GM03348 (cell line): ENCODE data around the gene MORC2.

Experiments used
- DNase-seq: peaks from one replicate; pipeline ENCODE4 v3.0.0; 2012; ENCODE audit warnings: low spot score

MORC2 gene

DNA sequence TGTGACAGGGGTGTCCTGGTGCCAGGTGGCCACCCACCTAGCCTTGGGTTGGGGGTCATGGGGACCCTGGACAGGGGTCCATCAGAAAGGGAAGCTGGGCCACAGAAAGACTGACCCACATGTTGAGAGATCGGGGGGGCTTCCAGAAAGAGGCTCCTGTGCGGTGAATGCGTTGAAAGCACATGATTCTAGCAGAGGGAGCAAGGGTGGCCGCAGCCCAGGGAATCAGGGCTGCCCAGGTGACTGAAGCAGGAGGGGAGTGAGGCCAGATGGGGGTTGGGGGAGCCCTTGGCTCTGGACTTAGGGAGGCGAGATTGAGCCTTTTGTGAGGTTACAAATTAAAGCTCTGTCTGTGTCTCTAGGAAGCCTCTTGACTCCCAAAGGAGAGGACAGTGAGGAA is 80.7 kb downstream of the MORC2 start:
- no peak for DNase-seq

DNA sequence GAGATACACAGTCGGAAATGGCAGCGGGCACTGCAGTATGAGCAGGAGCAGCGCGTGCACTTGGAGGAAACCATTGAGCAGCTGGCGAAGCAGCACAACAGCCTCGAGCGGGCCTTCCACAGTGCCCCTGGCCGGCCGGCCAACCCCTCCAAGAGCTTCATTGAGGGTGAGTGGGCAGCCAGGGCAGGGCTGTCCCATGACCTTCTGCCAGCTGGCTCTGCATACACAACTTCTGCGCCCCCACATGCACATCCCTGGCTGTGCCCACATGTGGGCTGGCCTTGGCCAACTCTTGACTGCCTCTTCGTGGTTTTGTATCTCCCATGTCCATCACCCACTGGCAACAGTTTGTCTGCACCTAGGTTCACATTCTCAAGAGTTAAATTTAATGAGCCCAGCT is 81.1 kb downstream of the MORC2 start:
- DNase-seq: no peak

DNA sequence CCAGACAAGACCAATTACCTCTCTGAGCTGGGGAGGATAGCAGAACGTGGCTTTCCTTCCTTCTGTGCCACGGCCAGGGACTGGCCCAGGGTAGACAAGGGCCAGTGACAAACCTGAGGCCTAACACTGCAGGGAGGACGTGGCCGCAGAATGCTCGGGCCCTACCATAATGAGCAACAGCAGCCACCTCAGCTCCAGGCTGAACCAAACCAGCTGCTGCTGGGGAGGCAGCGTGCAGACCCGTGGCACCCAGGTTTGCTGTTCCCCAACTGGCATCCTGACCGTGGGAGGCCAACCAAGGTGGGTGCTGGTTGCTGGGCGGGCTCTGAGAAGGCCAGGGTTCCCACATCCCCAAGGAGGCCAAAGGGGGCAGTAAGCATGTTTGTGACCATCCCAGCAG is 83.0 kb downstream of the MORC2 start:
- DNase-seq: no peak

DNA sequence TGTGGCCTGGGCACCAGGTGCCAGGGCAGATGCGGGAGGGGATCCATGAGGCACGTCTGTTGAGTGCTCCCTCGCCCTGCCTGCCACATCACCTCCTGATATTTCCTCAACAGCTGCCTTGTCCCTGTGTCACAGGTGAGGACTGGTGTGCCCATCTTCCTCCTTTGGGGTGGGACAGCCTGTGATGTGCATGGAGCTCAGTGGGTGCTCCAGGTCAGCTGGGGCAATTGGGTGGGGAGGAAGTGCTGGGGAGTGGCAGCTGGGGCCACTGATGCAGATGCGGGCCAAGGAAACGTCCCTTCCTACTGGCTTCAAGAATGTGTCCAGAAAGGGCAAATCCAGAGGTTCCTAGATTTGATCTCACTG is 83.6 kb downstream of the MORC2 start:
- no peak for DNase-seq

DNA sequence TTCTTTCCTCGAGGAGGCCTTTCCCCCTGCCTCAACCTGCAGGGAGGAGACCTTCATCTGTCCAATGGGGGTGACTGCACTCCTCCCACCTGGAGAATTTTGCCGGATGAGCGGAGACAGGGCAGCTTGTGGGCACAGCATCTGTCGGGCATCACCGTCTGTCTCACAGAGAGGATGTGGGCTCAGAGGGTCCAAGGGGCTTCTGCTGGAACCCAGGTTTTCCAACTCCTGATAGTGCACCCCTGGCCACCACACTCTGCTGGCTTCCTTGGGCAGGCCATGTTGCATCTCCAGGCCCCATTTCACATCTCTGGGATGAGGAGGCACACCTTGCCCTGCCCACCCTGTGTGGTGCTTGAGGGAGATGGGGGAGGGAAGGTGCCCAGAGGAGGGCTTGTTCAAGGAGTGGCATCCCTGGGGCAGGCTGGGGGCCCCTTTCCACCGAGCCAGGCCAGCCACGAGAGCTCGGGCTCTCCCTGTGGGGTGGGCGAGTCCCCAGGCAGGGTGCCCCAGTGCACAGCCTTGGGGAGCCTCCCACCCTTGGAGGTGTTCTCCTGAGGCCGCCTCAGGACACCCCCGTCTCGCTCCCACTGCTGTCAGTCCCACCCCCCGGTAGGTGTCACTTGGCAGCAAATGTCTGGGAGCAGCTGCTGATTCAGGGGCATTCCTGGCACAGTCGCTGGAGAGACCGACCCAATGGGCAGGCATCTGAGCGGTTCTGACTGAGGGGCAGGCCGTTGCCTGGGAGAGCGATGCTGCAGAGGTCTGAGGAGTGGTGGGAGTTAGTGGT is 84.2 kb downstream of the MORC2 start:
- no peak for DNase-seq

DNA sequence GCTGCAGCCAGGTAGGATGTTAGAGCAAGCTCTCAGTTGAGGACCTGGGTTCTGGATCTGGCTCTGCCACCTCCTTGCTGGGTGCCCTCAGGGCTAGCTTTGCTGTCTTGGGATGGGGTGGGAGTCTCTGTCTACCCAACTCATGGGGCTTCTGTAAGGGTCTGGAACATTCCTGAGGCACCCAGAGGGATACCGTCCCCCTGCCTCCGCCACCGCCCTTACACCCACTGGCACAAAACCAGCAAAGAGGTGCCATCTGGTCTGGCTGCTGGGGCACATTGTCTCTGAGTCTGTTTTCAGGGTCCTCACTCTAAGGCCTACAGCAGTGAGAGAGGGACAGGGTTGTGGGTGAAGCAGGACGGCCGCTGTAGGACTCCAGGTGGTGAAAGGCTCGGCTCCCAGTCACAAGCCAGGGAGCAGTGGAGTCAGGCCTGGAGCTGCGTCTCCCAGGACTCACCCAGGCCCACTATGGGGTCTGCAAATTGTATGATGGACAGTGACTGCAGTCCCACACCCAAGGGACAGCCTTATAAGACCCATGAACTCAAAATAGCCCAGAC is 84.9 kb downstream of the MORC2 start:
- no peak for DNase-seq

DNA sequence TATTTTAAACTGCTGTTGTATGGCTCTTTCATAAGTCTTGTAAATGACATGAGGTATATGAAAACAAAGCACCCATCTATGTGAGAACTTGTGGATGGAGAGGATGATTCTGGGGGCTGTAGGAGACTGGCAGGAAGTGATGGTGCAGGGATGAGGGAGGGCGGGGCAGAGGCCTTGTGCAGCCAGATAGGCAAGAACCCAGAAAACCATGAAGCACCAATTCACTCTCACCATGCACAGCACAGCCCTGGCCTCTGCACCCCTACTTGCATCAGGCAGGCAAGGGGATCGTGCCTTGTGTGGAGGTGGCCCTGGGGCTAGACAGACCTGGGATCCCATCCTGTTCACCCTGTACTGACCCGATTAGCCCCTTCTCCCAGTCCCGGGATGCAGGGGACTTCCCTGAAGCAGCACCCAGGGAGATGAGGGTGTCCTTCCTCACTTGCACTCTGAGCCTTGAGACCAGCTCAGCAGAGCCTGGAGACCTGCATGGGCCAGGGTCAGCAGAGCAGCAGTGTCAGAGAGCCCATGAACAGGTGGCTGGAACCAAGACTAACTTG is 85.5 kb downstream of the MORC2 start:
- no peak for DNase-seq

DNA sequence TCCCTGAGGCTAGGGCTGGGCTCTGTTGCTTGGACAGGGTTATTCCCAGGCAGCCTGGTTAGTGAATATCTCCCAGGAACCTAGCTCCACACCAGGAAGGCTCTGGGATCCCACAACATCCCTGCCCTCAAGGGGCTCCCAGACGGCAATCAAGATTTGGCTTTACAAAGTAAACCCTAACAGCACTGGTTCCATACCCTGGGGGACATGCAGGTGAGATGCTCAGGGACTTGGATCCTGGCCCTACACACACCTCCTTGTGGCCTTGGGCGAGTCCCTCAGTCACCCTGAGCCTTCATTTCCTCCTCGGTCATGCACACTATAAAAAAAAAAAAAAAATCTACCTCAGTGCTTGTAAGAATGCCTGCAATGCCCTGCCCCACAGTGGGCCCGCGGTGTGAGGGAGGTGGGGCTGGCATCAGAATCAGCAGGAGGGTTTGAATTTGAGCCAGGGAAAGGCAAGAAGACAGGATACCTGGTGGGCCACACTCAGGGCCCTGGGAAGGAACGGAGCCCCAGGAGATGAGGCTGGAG is 86.3 kb downstream of the MORC2 start:
- no peak for DNase-seq

DNA sequence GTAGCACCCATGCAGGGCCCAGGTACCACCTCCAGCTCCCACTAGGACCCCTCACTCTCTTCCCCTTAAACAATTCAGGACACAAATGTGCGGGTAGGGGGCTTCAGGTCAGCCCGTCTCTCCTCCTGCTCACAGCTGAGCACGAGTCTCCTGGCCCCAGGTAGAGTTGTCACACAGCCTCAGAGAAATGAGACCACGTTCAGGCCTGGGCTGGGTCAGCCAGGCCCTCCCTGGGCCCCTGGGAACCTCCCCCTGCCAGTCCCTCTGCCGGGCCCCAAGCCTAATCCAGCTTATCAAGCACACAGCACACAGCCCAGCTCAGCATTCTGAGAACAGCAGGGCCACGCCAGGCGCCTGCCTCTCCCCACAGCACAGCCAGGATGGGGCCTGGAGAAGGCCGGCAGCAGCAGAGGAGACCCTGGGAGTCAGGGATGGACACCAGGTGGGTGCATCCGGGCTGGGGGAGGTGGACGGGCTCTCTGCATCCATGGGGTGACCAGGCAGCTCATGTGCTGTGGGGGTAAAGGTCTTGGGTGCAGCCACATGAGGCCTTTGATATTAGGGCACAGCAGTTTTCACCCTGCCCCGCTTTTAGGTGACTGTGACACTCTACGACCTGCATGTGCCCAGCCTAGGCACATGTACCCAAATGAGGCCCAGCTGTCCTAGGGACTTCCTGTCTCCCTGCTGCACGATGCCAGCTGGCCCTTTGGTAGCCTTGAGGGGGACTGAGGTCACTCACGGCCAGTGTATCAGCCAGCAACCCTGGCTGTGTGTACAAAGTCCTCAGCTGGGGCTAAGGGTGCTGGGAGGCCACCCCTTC is 87.0 kb downstream of the MORC2 start:
- no peak for DNase-seq

DNA sequence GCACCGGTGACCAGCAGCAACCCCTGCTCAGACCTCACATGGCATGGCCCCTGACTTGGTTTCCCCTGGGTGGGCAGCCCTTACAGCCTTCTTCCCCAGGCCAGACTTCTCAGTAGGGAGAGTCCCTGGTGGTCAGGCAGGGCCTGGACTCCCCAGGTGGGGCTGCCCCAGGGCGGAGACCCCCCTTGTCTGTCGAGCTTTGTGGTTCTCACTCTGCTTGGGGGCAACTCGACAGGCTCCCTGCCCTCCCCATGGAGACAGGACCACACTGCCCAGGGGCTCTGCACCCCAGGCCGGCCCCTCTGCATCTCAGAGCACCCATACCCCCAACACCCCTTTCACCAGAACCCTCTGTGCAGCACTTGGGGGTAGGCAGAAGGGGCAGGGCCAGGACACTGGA is 87.7 kb downstream of the MORC2 start:
- no peak for DNase-seq

DNA sequence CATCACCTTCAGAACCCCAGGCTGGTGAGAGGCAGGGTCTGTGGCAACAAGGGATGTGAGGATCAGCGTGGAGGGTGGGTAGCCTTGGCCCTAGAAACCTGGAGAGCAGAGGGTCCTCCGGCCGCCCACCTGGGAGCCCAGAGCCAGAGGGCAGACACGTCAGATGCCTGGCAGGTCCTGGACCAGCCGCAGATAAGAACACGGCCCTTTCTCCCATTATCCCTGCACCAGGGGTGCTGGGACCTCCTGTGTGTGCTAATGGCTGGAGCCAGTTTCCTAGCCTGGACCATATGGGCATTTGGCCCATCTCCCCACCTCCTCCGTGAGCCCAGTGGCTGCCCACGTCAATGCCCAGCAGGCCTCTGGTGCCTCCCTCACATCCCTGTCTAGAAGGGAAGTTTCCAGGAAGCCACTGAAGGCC is 88.4 kb downstream of the MORC2 start:
- DNase-seq: no peak

DNA sequence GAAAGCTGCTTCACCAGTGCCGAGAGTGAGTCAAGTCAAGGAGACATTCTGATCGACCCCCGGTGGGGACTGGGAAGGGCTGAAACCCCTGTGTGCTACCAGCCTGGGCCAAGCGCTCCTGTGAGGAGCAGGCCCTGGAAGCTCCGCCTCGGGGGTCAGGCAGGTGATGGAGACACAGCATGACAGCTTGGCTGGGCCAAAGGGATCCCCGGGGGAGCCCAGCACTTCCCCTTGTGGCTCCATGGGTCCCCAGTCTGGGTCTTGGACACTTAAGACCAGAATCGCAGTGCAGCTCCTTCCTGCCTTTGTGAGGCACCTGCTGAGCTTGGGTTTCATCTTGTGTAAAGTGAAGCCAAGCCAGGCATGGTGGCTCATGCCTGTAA is 89.2 kb downstream of the MORC2 start:
- DNase-seq: no peak

DNA sequence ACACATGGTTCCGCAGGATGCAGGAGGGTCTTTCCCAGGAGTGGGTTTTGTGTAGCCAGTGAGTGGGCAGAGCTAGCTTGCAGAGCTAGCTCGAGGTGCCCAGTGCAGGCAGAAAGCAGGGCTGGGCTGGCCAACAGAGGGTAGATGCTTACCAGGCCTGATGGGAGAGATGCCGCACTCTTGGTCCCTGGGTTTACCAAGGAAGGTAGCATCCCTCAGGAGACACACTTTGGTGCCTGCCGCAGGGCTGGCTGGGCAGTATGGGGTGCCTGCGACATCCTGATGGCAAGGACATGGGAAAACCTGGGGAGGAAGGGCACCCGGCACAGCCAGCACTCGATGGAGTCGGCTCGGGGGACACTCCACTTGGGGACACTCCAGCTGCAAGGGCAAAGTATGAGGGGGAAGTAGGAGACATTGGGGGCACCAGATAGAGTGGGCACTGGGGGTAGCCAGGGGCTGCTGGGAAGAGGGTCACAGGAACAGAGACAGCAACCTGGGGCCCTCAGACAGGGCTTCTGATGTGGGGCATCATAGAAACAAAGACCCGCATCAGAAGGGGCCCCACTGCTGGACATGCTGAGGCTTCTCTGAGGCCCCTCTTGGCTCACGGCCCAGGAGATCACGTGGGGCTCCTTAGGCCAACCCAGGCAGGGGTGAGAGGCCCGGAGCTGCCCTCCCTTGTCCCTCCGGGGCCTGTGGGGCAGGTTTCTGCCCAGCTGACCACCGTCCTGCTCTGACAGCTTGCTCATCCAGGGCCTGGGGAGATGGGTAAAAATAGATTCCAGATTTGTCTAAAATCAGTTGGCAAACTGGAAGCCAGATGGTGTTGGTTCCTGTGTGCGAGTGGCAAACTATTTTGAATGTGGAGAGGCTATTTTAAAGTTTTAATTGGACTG is 89.8 kb downstream of the MORC2 start:
- DNase-seq: no peak

DNA sequence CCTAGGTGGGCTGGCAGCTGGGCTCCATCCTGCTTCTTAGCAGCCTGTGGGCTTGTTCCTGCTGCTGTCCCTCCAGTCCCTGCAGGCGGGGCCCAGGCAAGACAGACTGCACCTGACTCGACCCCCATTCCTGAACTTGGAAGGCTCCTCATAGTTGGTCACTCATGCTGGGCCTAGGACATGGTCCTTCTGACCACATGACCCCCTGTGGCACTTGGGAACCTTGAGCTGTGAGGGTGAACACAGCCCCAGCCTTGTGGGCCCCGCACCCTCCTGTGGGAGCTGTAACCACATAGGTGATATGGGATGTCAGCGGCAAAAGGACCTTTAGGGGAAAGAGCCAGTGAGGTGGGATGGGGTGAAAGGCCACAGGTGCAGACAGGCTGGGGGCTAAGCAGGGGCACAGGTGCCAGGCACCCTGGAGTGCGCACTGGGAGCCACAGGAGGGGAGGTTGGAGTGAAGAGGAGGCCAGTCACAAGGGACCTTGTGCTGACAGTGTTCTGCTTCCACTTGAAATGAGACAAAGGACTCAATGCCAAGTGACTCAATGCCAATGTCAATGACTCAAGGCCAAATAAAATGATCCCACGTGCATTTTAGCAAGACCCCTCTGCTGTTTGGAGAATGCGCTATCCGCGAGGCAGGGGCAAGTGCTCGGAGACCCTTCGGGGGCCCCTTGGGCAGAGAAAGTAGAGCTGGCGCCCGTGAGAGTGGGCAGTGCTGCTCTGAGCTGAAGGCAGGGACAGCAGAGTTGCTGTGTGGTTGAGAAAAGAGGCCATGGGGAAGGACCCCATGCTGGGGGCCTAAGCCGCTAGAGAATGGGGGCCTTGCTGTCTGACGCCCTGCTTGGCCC is 90.7 kb downstream of the MORC2 start:
- DNase-seq: no peak

DNA sequence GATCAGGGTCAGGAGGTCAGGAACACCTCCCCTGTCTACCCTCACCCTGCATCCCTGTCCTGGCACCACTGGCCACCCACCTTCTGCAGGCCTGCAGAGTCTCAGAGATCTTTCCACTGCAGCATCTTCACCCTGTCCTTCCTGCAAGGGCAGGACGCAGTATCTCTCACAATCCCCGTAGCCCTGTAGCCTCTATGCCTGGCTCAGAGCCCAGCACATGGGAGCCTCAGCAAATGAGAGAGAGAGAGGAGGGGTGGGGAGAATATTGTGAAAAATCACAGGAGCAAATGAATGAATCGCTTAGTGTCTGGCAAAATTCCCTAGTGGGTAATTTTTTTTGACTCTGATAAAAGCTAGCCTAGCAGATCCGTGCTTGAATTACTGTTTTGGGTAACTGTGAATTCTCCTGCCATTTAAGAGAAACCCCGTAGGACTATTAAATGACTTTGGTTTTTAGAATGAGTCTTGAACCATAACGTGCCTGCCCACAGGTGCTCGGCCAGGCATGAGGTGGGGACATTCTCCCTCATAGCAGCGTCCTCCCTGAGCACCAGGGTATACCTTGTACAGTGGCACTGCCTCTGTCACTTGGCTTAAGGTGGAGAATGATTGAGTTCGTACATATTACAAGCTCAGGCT is 91.5 kb downstream of the MORC2 start:
- DNase-seq: no peak

DNA sequence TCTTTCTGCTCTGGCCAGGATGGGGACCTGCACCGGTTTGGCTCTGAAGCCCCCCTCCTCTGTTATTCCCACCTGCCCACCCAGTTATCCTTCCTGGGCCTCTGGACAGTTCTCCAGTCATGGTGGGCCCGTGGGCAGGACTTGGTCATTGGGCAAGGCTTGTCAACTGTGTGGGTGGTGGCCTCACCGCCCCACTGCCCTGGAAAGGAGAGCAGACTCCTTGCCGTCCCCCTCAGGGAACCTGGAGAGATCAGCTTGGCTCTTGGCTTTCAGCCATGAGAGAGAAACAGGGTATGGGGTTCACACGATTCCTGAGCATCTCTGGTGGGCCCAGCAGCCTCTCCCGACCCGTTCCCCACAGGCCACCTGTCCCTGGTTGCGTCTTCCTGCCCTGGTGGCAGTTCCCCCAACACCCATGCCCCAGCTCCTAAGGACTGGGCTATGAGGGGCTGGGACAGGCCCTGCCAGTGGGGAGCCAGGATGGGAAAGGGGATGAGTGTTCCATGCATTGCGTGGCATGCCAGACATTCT is 92.3 kb downstream of the MORC2 start:
- no peak for DNase-seq

DNA sequence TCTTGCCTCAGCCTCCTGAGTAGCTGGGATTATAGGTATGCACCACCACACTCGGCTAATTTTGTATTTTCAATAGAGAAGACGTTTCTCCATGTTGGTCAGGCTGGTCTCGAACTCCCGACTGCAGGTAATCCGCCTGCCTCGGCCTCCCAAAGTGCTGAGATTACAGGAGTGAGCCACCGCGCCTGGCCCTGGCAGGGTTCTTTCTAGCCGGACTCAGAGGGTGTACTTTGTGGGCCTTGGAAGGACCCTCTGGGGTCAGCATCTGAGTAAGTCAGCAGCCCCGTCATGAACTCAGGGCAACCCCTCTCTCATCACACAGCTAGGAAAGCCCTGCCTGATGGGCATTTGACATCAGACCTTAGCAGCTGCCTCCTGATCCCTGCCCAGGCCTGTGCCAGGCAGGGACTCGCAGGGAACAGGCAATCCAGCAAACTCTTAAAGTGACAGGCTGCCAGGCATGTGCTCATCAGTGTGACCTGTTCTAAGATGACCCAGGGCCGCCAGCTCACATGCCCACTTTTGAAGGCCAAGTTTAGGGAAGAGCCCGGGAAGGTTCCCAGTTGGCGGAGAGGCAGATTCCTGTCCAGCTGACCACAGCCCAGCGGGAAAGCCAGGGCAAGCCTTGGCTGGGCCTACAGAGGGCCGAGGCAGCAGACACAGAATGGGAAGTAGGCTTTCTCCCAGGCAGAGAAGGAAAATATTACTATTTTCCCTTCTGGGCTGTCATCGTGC is 92.9 kb downstream of the MORC2 start:
- DNase-seq: no peak
